Tibial nerve (tissue), 4 donors: ENCODE results near the gene COA1. TPM values are rescaled to one million over a fixed set of nuclear protein-coding genes. Genes with fewer than 3 reads are reported as not detected.
"Not testable (repeated sequence)": the region's sequence is repeated elsewhere in the genome, so short reads cannot be mapped to it uniquely, and the experiment has no call there.

Source experiments
- DNase-seq, 2 donors: peaks; one replicate each; pipeline ENCODE4 v3.0.0-alpha.2; 2019; ENCODE audit warnings: low spot score in 2 of 2
- H3K27ac ChIP-seq, 4 donors: fragments of 200-600 bp; sonication (generic) in 3 of 4; one replicate each; pipeline ENCODE4 v1.5.1; 2017 to 2019; ENCODE audit warnings: mild to moderate bottlenecking in 1 of 4
- H3K27me3 ChIP-seq, 2 donors: fragments of 200-600 bp; sonication (generic) in 1 of 2; one replicate each; pipeline versions ENCODE4 v1.5.1 to v1.6.0; 2017 to 2019
- H3K36me3 ChIP-seq, 3 donors: fragments of 200-600 bp; sonication (generic); one replicate each; pipeline ENCODE4 v1.5.1; 2018 to 2019
- H3K4me1 ChIP-seq, 4 donors: fragments of 200-600 bp; sonication (generic) in 3 of 4; one replicate each; pipeline ENCODE4 v1.5.1; 2017 to 2019
- H3K4me3 ChIP-seq, 4 donors: fragments of 200-600 bp; sonication (generic) in 3 of 4; one replicate each; pipeline ENCODE4 v1.5.1; 2017 to 2019; ENCODE audit warnings: mild to moderate bottlenecking in 1 of 4, moderate library complexity in 1 of 4
- H3K9me3 ChIP-seq, 4 donors: fragments of 200-600 bp; sonication (generic) in 3 of 4; one replicate each; pipeline ENCODE4 v1.5.1; 2017 to 2019
- EP300 ChIP-seq, 2 donors: sonication (generic); formaldehyde crosslinking; IDR thresholded peaks; one replicate each; pipeline ENCODE4 v1.6.1; 2017; ENCODE audit warnings: antibody characterized with exemption in 2 of 2, mild to moderate bottlenecking in 1 of 2
- POLR2A ChIP-seq, 2 donors: fragments of 450-650 bp; IDR thresholded peaks; one replicate each; pipeline ENCODE4 v1.6.1; 2017; ENCODE audit warnings: antibody characterized with exemption in 2 of 2, mild to moderate bottlenecking in 2 of 2, moderate library complexity in 2 of 2
- WGBS, 2 donors: methylation state at CpG; one replicate each; pipeline ENCODE4 v1.1.5; 2018; 5-methylcytosine and 5-hydroxymethylcytosine counted together
- total RNA-seq, 4 donors: library from RNA; depleted of rRNA; stranded (reverse); fragments of >200 nt; gene quantifications; one replicate each; pipeline ENCODE4 v1.1.0, GENCODE V29; 2016
- TF ChIP-seq, protein P1 (sequence below), 5 experiments: fragments of 200-600 bp in 3 of 5; fragments of 450-650 bp in 2 of 5; sonication (generic) in 3 of 5; IDR thresholded peaks; one replicate each; pipeline ENCODE4 v1.5.1; 2016 to 2019; ENCODE audit warnings: antibody characterized with exemption in 5 of 5, mild to moderate bottlenecking in 3 of 5, moderate library complexity in 2 of 5

The COA1 gene
- total RNA-seq, 4 donors from 2014 or later = 58.5 to 74.1 (median 64.7) TPM

DNA sequence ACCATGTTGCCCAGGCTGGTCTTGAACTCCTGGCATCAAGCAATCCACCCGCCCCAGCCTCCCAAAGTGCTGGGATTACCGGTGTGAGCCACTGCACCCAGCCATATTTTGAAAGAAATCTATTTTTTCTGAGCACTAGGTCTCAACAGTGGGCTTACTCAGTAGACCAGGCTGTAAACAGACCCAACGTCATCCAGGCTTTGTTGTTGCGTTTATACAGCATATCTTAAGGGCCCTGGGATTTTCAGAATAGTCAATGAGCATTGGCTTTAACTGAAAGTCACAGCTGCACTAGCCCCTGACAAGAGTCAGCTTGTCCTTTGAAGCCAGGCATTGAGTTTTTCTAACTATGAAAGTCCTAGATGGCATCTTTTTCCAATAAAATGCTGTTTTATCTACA, 96.6 kb downstream of the COA1 start:
- no peak for TF ChIP-seq EP300 (IDR thresholded peaks at IDR 0.05)
- TF ChIP-seq, protein P1, sequence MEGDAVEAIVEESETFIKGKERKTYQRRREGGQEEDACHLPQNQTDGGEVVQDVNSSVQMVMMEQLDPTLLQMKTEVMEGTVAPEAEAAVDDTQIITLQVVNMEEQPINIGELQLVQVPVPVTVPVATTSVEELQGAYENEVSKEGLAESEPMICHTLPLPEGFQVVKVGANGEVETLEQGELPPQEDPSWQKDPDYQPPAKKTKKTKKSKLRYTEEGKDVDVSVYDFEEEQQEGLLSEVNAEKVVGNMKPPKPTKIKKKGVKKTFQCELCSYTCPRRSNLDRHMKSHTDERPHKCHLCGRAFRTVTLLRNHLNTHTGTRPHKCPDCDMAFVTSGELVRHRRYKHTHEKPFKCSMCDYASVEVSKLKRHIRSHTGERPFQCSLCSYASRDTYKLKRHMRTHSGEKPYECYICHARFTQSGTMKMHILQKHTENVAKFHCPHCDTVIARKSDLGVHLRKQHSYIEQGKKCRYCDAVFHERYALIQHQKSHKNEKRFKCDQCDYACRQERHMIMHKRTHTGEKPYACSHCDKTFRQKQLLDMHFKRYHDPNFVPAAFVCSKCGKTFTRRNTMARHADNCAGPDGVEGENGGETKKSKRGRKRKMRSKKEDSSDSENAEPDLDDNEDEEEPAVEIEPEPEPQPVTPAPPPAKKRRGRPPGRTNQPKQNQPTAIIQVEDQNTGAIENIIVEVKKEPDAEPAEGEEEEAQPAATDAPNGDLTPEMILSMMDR (IDR thresholded peaks at IDR 0.05) = no peak
- DNase-seq = no peak
- peaks cover 0 to 68% (median 0%) of the 10 kb centered on the region in 3 donors for H3K36me3 ChIP-seq
- WGBS, 2 donors = 90 to 94% methylated on average over 4 of the region's 4 CpGs
- no peaks in the 10 kb centered on the region for H3K27me3 ChIP-seq
- H3K4me3 ChIP-seq = no peak overlapping the region
- peaks cover 0 to 16% (median 0%) of the 10 kb centered on the region in 4 donors for H3K4me1 ChIP-seq
- H3K9me3 ChIP-seq = no peaks in the 10 kb centered on the region
- no peak overlapping the region for H3K27ac ChIP-seq

DNA sequence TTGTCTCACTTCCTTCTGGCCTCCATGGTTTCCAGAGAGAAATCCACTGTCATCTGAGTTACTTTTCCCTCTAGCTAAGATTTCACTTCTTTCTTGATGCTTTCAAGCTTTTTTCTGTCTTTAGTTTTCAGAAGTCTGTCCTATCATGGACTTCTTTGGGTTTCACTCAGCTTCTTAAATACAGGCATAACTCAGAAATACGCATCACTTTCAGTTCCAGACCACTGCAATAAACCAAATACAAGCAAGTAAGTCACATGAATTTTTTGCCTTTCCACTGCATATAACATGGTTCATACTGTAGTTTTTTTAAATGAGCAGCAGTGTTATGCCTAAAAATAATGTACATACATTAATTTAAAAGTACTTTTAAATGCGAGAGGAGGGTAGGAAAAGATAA, 97.8 kb downstream of the COA1 start:
- no peak overlapping the region for H3K4me3 ChIP-seq
- peaks cover 0 to 65% (median 0%) of the 10 kb centered on the region in 3 donors for H3K36me3 ChIP-seq
- H3K9me3 ChIP-seq = no peaks in the 10 kb centered on the region
- H3K4me1 ChIP-seq = peaks cover 0 to 7% (median 0%) of the 10 kb centered on the region in 4 donors
- WGBS, 2 donors = 90 to 100% methylated on average over 2 of the region's 2 CpGs
- DNase-seq = no peak
- H3K27ac ChIP-seq = no peak overlapping the region
- H3K27me3 ChIP-seq = no peaks in the 10 kb centered on the region
- TF ChIP-seq EP300 (IDR thresholded peaks at IDR 0.05) (no peak), POLR2A (IDR thresholded peaks at IDR 0.05) (no peak)
- TF ChIP-seq, protein P1 (IDR thresholded peaks at IDR 0.05) = no peak

DNA sequence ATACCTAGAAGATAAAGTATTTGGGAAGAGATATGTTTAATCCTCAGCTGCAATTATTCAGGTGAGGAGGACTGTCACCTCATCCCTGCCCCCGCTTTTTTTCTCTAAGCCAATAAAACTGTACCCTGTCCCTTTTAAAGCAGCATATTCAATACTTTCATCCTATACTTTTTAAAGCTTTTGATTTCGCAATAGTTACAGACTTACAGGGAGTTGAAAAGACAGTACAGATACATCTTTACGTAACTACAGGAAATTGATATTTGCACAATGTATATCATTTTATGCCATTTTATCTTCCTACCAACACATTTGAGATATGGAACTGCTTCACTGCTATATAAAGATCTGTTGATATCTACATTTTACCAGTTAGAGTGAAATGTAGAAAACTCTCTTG, 98.8 kb downstream of the COA1 start:
- TF ChIP-seq POLR2A (IDR thresholded peaks at IDR 0.05) (no peak), EP300 (IDR thresholded peaks at IDR 0.05) (no peak)
- TF ChIP-seq, protein P1 (IDR thresholded peaks at IDR 0.05) = no peak
- no peak for DNase-seq
- peaks cover 0 to 63% (median 0%) of the 10 kb centered on the region in 3 donors for H3K36me3 ChIP-seq
- no peaks in the 10 kb centered on the region for H3K27me3 ChIP-seq
- H3K9me3 ChIP-seq = no peaks in the 10 kb centered on the region
- H3K27ac ChIP-seq = no peak overlapping the region
- H3K4me3 ChIP-seq = no peak overlapping the region
- no peaks in the 10 kb centered on the region for H3K4me1 ChIP-seq
- 76% methylated on average over 3 of the region's 3 CpGs for WGBS, 2 donors

DNA sequence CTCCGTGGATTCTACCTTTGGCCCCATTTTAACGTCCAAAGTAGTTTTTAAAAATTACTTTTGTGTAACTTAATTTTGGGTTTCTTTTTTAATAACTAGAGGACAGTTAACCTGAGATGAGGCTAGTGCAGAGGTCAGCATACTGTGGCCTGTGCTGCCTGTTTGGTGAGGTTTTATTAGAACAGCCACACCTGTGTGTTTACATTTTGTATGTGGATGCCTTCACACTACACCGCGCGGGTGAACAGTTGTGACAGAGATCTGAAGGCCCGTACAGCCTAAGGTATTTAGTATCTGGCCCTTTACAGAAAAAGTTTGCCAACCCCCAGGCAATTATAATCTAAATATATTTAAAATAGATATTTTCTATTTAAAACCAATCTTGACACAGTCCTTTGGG, 99.5 kb downstream of the COA1 start:
- peaks cover 0 to 57% (median 0%) of the 10 kb centered on the region in 3 donors for H3K36me3 ChIP-seq
- WGBS, 2 donors = 87 to 88% methylated on average over 6 of the region's 6 CpGs

DNA sequence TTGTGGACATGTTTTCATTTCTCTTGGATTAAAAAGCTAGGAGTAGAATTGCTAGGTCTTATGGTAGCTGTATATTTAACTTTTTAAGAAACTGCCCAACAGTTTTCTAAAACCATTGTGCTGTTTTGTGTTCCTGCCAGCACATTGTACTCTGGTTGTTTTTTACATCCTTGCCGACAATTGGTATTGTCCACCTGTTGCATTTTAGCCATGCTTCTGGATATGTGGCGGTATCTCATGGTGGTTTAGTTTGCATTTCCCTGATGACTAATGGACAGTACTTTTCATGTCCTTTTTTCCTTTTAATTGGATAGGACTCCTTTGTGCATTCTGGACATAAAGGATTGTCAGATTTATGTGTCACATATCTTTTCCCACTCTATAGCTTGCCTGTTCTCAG, 100.9 kb downstream of the COA1 start:
- no peak for TF ChIP-seq POLR2A (IDR thresholded peaks at IDR 0.05)
- TF ChIP-seq, protein P1 (IDR thresholded peaks at IDR 0.05) = no peak
- TF ChIP-seq EP300 (IDR thresholded peaks at IDR 0.05) = no peak
- no peak for DNase-seq
- Histone ChIP-seq H3K9me3 (no peaks in the 10 kb centered on the region), H3K4me3 (no peak overlapping the region), H3K36me3 (peaks cover 0 to 54% (median 0%) of the 10 kb centered on the region in 3 donors), H3K27ac (no peak overlapping the region), H3K4me1 (peaks cover 0 to 8% (median 2%) of the 10 kb centered on the region in 4 donors), H3K27me3 (no peaks in the 10 kb centered on the region)
- 91 to 99% methylated on average over 2 of the region's 2 CpGs for WGBS, 2 donors

More for the DNA sequence above, 99.5 kb downstream of the COA1 start:
- Histone ChIP-seq H3K4me3 (no peak overlapping the region), H3K9me3 (no peaks in the 10 kb centered on the region), H3K4me1 (no peaks in the 10 kb centered on the region), H3K27me3 (no peaks in the 10 kb centered on the region), H3K27ac (no peak overlapping the region)
- TF ChIP-seq EP300 (IDR thresholded peaks at IDR 0.05) (no peak), POLR2A (IDR thresholded peaks at IDR 0.05) (no peak)
- TF ChIP-seq, protein P1 (IDR thresholded peaks at IDR 0.05) = no peak
- DNase-seq = no peak

DNA sequence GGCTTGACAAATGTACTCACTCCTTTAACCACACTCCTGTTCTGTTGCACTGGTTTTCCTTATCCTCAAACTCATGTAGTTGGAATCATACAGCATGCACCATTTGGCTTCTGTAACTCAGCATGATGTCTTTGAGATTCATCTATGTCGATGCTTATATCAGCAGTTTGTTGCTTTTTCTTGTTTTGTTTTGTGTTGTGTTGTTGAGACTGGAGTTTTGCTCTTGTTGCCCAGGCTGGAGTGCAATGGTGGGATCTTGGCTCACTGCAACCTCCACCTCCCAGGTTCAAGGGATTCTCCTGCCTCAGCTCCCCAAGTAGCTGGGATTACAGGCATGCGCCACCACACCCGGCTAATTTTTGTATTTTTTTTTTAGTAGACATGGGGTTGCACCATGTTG, 101.5 kb downstream of the COA1 start:
- not testable (repeated sequence) for H3K27me3 ChIP-seq, H3K27ac ChIP-seq, H3K4me3 ChIP-seq, H3K9me3 ChIP-seq, DNase-seq, H3K4me1 ChIP-seq
- WGBS, 2 donors = 97 to 98% methylated on average over 3 of the region's 3 CpGs
- H3K36me3 ChIP-seq = peaks cover 0 to 49% (median 0%) of the 10 kb centered on the region in 3 donors
